ENCODE data around the gene EPS8.

The EPS8 gene

DNA sequence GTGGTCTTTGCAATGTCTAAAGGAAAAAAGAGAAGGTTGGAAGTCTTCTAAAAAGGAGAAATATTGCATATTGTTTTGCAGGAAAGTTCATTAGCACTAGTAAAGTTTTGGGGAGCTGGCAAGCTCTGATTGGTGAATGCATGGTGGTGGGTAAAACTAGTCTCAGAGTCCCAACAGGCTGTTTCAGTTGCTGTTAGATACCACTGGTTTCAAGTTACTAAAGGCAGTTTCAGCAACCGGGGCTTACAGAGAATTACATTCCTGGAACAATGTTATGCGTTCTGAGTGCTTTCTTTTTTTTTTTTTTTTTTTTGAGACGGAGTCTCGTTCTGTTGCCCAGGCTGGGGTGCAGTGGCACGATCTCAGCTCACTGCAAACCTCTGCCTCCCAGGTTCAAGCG lies 208.2 kb downstream of the EPS8 start:
- Histone ChIP-seq H4K20me1 (ENCODE audit: insufficient read depth, low read length) (no peaks in the 10 kb centered on the region), H3K36me3 (ENCODE audit: insufficient read depth, low read length) (no peaks in the 10 kb centered on the region), H3F3A (ENCODE audit: insufficient read depth, low read length) (no peaks in the 10 kb centered on the region), H2AFZ (ENCODE audit: low read length) (no peak overlapping the region), H3K4me3 (ENCODE audit: low read depth, low read length, poor library complexity, severe bottlenecking) (no peak overlapping the region), H3K4me2 (ENCODE audit: low read length) (no peak overlapping the region), H3K27ac (ENCODE audit: low read depth, low read length, poor library complexity, severe bottlenecking) (no peak overlapping the region), H3K79me2 (ENCODE audit: insufficient read depth, low read length) (no peaks in the 10 kb centered on the region), H3K9me3 (ENCODE audit: low read length) (no peaks in the 10 kb centered on the region), H3K9ac (ENCODE audit: low read length) (no peak overlapping the region), H3K9me2 (ENCODE audit: low read depth, low read length) (no peaks in the 10 kb centered on the region), H3K27me3 (ENCODE audit: insufficient read depth, low read length) (no peaks in the 10 kb centered on the region), H3K4me1 (ENCODE audit: insufficient read depth, low read length, severe bottlenecking) (peaks cover 9% of the 10 kb centered on the region)
- TF ChIP-seq, protein P1, sequence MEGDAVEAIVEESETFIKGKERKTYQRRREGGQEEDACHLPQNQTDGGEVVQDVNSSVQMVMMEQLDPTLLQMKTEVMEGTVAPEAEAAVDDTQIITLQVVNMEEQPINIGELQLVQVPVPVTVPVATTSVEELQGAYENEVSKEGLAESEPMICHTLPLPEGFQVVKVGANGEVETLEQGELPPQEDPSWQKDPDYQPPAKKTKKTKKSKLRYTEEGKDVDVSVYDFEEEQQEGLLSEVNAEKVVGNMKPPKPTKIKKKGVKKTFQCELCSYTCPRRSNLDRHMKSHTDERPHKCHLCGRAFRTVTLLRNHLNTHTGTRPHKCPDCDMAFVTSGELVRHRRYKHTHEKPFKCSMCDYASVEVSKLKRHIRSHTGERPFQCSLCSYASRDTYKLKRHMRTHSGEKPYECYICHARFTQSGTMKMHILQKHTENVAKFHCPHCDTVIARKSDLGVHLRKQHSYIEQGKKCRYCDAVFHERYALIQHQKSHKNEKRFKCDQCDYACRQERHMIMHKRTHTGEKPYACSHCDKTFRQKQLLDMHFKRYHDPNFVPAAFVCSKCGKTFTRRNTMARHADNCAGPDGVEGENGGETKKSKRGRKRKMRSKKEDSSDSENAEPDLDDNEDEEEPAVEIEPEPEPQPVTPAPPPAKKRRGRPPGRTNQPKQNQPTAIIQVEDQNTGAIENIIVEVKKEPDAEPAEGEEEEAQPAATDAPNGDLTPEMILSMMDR (IDR thresholded peaks at IDR 0.05; ENCODE audit: low read length): no peak
- no peak for TF ChIP-seq EZH2 (IDR thresholded peaks at IDR 0.05; ENCODE audit: borderline replicate concordance, low read length)

DNA sequence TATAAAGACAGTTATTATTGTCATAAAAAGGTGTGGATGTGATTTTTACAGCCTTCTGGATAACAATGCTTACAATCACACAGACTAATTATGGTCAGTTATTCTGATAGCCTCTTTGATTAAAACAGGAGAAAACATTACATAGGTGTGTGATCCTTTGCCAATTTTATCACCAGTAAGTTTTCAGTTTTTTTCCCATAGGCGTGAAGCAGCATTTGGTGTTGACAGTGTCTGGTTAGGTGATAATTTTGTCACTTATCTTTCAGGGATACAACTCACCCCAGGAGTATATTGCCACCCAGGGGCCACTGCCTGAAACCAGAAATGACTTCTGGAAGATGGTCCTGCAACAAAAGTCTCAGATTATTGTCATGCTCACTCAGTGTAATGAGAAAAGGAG lies 208.8 kb downstream of the EPS8 start:
- no peaks in the 10 kb centered on the region for H3K79me2 ChIP-seq (ENCODE audit: insufficient read depth, low read length)
- no peak overlapping the region for H3K9ac ChIP-seq (ENCODE audit: low read length)
- H3K4me2 ChIP-seq (ENCODE audit: low read length): no peak overlapping the region
- H4K20me1 ChIP-seq (ENCODE audit: insufficient read depth, low read length): no peaks in the 10 kb centered on the region
- H3K9me2 ChIP-seq (ENCODE audit: low read depth, low read length): no peaks in the 10 kb centered on the region
- no peaks in the 10 kb centered on the region for H3F3A ChIP-seq (ENCODE audit: insufficient read depth, low read length)
- H3K27me3 ChIP-seq (ENCODE audit: insufficient read depth, low read length): no peaks in the 10 kb centered on the region
- H2AFZ ChIP-seq (ENCODE audit: low read length): no peak overlapping the region
- no peak for TF ChIP-seq EZH2 (IDR thresholded peaks at IDR 0.05; ENCODE audit: borderline replicate concordance, low read length)
- TF ChIP-seq, protein P1 (IDR thresholded peaks at IDR 0.05; ENCODE audit: low read length): peak; percentile 38
- peaks cover 15% of the 10 kb centered on the region for H3K4me1 ChIP-seq (ENCODE audit: insufficient read depth, low read length, severe bottlenecking)
- H3K36me3 ChIP-seq (ENCODE audit: insufficient read depth, low read length): no peaks in the 10 kb centered on the region
- H3K27ac ChIP-seq (ENCODE audit: low read depth, low read length, poor library complexity, severe bottlenecking): no peak overlapping the region
- H3K9me3 ChIP-seq (ENCODE audit: low read length): peaks cover under 1% of the 10 kb centered on the region; the same call in 1 of the 2 replicates
- H3K4me3 ChIP-seq (ENCODE audit: low read depth, low read length, poor library complexity, severe bottlenecking): no peak overlapping the region

DNA sequence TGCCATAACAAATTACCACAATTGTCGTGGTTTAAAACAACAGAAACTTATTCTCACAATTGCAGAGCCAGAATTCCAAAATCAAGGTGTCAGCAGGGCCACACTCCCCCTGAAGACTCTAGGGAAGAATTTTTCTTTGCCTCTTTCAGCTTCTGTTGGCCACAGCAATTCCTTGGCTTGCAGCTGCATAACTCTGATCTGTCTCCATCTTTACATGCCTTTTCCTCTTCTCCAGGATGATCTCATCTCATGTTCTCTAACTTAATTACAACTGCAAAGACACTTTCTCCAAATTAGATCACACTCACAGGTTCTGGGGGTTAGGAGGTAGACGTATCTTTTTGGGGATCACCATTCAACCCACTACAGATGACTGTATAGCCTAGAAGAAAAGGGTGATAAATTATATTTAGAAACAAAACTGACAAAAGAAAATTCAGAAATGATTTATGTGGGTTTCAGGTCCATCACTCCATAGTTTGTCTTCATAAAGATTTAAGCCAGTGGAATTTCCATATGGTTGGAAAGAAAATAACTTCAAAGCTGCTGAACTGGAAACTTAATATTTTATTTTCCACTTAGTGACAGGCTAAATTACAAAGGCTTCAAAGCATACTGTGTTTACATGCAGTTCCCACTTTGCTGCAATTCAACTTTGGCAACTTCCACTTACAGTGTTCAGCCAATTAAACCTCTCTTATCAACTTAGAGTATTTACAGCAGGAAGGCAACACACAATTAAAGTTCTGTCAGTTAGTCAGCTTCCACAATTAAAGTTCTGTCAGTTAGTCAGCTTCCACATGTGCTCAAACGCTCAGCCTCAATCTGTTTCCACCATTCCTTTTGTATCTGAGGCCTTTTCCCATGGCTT lies 213.3 kb downstream of the EPS8 start:
- no peaks in the 10 kb centered on the region for H3K36me3 ChIP-seq (ENCODE audit: insufficient read depth, low read length)
- H4K20me1 ChIP-seq (ENCODE audit: insufficient read depth, low read length): no peaks in the 10 kb centered on the region
- no peak overlapping the region for H3K9ac ChIP-seq (ENCODE audit: low read length)
- TF ChIP-seq, protein P1 (IDR thresholded peaks at IDR 0.05; ENCODE audit: low read length): no peak
- no peak for TF ChIP-seq EZH2 (IDR thresholded peaks at IDR 0.05; ENCODE audit: borderline replicate concordance, low read length)
- H3K27me3 ChIP-seq (ENCODE audit: insufficient read depth, low read length): no peaks in the 10 kb centered on the region
- peak overlapping the region; percentile 44 for H3K27ac ChIP-seq (ENCODE audit: low read depth, low read length, poor library complexity, severe bottlenecking)
- H3K4me1 ChIP-seq (ENCODE audit: insufficient read depth, low read length, severe bottlenecking): peaks cover 24% of the 10 kb centered on the region
- no peaks in the 10 kb centered on the region for H3K79me2 ChIP-seq (ENCODE audit: insufficient read depth, low read length)
- H3F3A ChIP-seq (ENCODE audit: insufficient read depth, low read length): no peaks in the 10 kb centered on the region
- H3K4me2 ChIP-seq (ENCODE audit: low read length): no peak overlapping the region
- no peaks in the 10 kb centered on the region for H3K9me2 ChIP-seq (ENCODE audit: low read depth, low read length)
- no peak overlapping the region for H3K4me3 ChIP-seq (ENCODE audit: low read depth, low read length, poor library complexity, severe bottlenecking)
- no peak overlapping the region for H2AFZ ChIP-seq (ENCODE audit: low read length)
- H3K9me3 ChIP-seq (ENCODE audit: low read length): peaks cover 5% of the 10 kb centered on the region; the same call in 1 of the 2 replicates

All from OCI-LY1 (cell line).